BE2C (cell line): ENCODE results near the gene GNAQ.
"Not testable (repeated sequence)": the region's sequence is repeated elsewhere in the genome, so short reads cannot be mapped to it uniquely, and the experiment has no call there.

Source experiments
- DNase-seq: peaks from one replicate; pipeline ENCODE4 v3.0.0-alpha.2; 2020
- H3K27me3 ChIP-seq: fragments of 250-450 bp; sonication (Bioruptor Pico); 2 replicates; pipeline ENCODE4 v1.5.1; 2020; ENCODE audit warnings: mild to moderate bottlenecking
- H3K36me3 ChIP-seq: fragments of 250-450 bp; sonication (Bioruptor Pico); 2 replicates; pipeline ENCODE4 v1.5.1; 2020; ENCODE audit warnings: mild to moderate bottlenecking
- H3K4me1 ChIP-seq: fragments of 250-450 bp; sonication (Bioruptor Pico); 2 replicates; pipeline ENCODE4 v1.5.1; 2020
- H3K4me3 ChIP-seq: 2 replicates; pipeline ENCODE4 v1.5.1; 2011; ENCODE audit warnings: low read depth, low read length
- H3K9me3 ChIP-seq: fragments of 250-450 bp; sonication (Bioruptor Pico); 2 replicates; pipeline ENCODE4 v1.5.1; 2020
- CTCF ChIP-seq: IDR thresholded peaks from 2 replicates; pipeline ENCODE4 v1.5.1; 2012; ENCODE audit warnings: mild to moderate bottlenecking, low read depth, low read length

GNAQ gene

GRCh38 chr9:77864211-77864889 lies 167.3 kb downstream of the GNAQ start:
- peaks cover 4% of the 10 kb centered on the region; the same call in 1 of the 2 replicates for H3K4me1 ChIP-seq
- H3K36me3 ChIP-seq: no peaks in the 10 kb centered on the region
- no peaks in the 10 kb centered on the region for H3K27me3 ChIP-seq
- H3K4me3 ChIP-seq: no peak overlapping the region
- H3K9me3 ChIP-seq: no peaks in the 10 kb centered on the region
- no peak for DNase-seq
- TF ChIP-seq CTCF: no peak

- not testable (repeated sequence) for H3K27me3 ChIP-seq, H3K4me3 ChIP-seq, DNase-seq, H3K36me3 ChIP-seq, H3K9me3 ChIP-seq, H3K4me1 ChIP-seq
Observed at GRCh38 chr9:77863638-77864037, 168.0 kb downstream of the GNAQ start.

GRCh38 chr9:77860953-77861352 lies 170.7 kb downstream of the GNAQ start:
- H3K27me3 ChIP-seq, H3K36me3 ChIP-seq, H3K9me3 ChIP-seq, H3K4me3 ChIP-seq, H3K4me1 ChIP-seq, DNase-seq: not testable (repeated sequence)

- DNase-seq: no peak
- H3K9me3 ChIP-seq: no peaks in the 10 kb centered on the region
- no peaks in the 10 kb centered on the region for H3K27me3 ChIP-seq
- no peak overlapping the region for H3K4me3 ChIP-seq
- peaks cover 5% of the 10 kb centered on the region; the same call in 1 of the 2 replicates for H3K4me1 ChIP-seq
- no peak for TF ChIP-seq CTCF
- H3K36me3 ChIP-seq: no peaks in the 10 kb centered on the region
Observed at GRCh38 chr9:77857513-77858259, 173.9 kb downstream of the GNAQ start.

GRCh38 chr9:77856615-77857014 lies 175.0 kb downstream of the GNAQ start:
- no peak for DNase-seq
- no peaks in the 10 kb centered on the region for H3K36me3 ChIP-seq
- TF ChIP-seq CTCF: no peak
- no peaks in the 10 kb centered on the region for H3K27me3 ChIP-seq
- H3K9me3 ChIP-seq: no peaks in the 10 kb centered on the region
- no peak overlapping the region for H3K4me3 ChIP-seq
- H3K4me1 ChIP-seq: peaks cover 5% of the 10 kb centered on the region; the same call in 1 of the 2 replicates

- H3K4me1 ChIP-seq: peaks cover 5% of the 10 kb centered on the region; the same call in 1 of the 2 replicates
- H3K9me3 ChIP-seq: no peaks in the 10 kb centered on the region
- no peaks in the 10 kb centered on the region for H3K27me3 ChIP-seq
- H3K36me3 ChIP-seq: no peaks in the 10 kb centered on the region
- DNase-seq: no peak
- no peak overlapping the region for H3K4me3 ChIP-seq
- no peak for TF ChIP-seq CTCF
Observed at GRCh38 chr9:77854916-77855311, 176.7 kb downstream of the GNAQ start.

- H3K36me3 ChIP-seq: no peaks in the 10 kb centered on the region
- H3K27me3 ChIP-seq: no peaks in the 10 kb centered on the region
- no peak for TF ChIP-seq CTCF
- H3K9me3 ChIP-seq: no peaks in the 10 kb centered on the region
- H3K4me1 ChIP-seq: peaks cover 1% of the 10 kb centered on the region; the same call in 1 of the 2 replicates
- DNase-seq: no peak
- no peak overlapping the region for H3K4me3 ChIP-seq
Observed at GRCh38 chr9:77854258-77854915, 177.2 kb downstream of the GNAQ start.
